SK-N-SH treated with all-trans-retinoic acid at 6 μM for 48 hours (cell line): Measurements from ENCODE around the gene THADA.

ENCODE experiments used
- ARNTL ChIP-seq: fragments of 450-650 bp; formaldehyde crosslinking; IDR thresholded peaks from 2 replicates; pipeline ENCODE4 v1.5.0; 2020; ENCODE audit warnings: low read depth, mild to moderate bottlenecking, moderate library complexity, borderline replicate concordance
- CSDC2 ChIP-seq: fragments of 250-450 bp; sonication (Bioruptor Pico); IDR thresholded peaks from 2 replicates; pipeline ENCODE4 v1.5.0; 2020; ENCODE audit warnings: mild to moderate bottlenecking, moderate library complexity
- CSRNP3 ChIP-seq: fragments of 250-450 bp; sonication (Bioruptor Pico); IDR thresholded peaks from 2 replicates; pipeline ENCODE4 v1.5.1; 2021; ENCODE audit warnings: mild to moderate bottlenecking, moderate library complexity
- ESRRG ChIP-seq: fragments of 250-450 bp; sonication (Bioruptor Pico); IDR thresholded peaks from 2 replicates; pipeline ENCODE4 v1.6.1; 2021; ENCODE audit warnings: mild to moderate bottlenecking
- GLIS3 ChIP-seq: fragments of 250-450 bp; sonication (Bioruptor Pico); IDR thresholded peaks from 2 replicates; pipeline ENCODE4 v1.5.0; 2020; ENCODE audit warnings: mild to moderate bottlenecking, moderate library complexity
- ISL1 ChIP-seq: fragments of 250-450 bp; sonication (Bioruptor Pico); IDR thresholded peaks from 2 replicates; pipeline ENCODE4 v2.1.2; 2022; ENCODE audit warnings: mild to moderate bottlenecking, moderate library complexity
- PATZ1 ChIP-seq: fragments of 250-450 bp; sonication (Bioruptor Pico); IDR thresholded peaks from 2 replicates; pipeline ENCODE4 v1.8.0; 2020; ENCODE audit warnings: mild to moderate bottlenecking, moderate library complexity, borderline replicate concordance
- POU6F1 ChIP-seq: fragments of 250-450 bp; sonication (Bioruptor Pico); IDR thresholded peaks from 2 replicates; pipeline ENCODE4 v1.8.0; 2021; ENCODE audit warnings: low read depth, mild to moderate bottlenecking, moderate library complexity, borderline replicate concordance
- RARB ChIP-seq: fragments of 250-450 bp; sonication (Bioruptor Pico); IDR thresholded peaks from 2 replicates; pipeline ENCODE4 v1.8.0; 2021; ENCODE audit warnings: mild to moderate bottlenecking, moderate library complexity
- TSHZ2 ChIP-seq: fragments of 250-450 bp; sonication (Bioruptor Pico); IDR thresholded peaks from 2 replicates; pipeline ENCODE4 v1.5.0; 2020; ENCODE audit warnings: mild to moderate bottlenecking, moderate library complexity
- ZFP30 ChIP-seq: fragments of 450-650 bp; formaldehyde crosslinking; IDR thresholded peaks from 2 replicates; pipeline ENCODE4 v1.5.0; 2022; ENCODE audit warnings: mild to moderate bottlenecking, moderate library complexity
- ZNF565 ChIP-seq: fragments of 450-650 bp; formaldehyde crosslinking; conservative IDR thresholded peaks from 2 replicates; pipeline ENCODE4 v1.5.0; 2020; ENCODE audit warnings: low read depth, mild to moderate bottlenecking, moderate library complexity
- ZNF70 ChIP-seq: fragments of 450-650 bp; formaldehyde crosslinking; IDR thresholded peaks from 2 replicates; pipeline ENCODE4 v1.5.0; 2020; ENCODE audit warnings: mild to moderate bottlenecking, moderate library complexity

GRCh38 chr2:43453179-43454170, 142.4 kb downstream of the THADA start:
- no peak for TF ChIP-seq PATZ1
- no peak for TF ChIP-seq ZFP30
- TF ChIP-seq ZNF70 (CRISPR knock-in tag) = no peak
- TF ChIP-seq CSDC2 = no peak
- no peak for TF ChIP-seq ISL1 (CRISPR knock-in tag)
- no peak for TF ChIP-seq RARB
- no peak for TF ChIP-seq ZNF565 (CRISPR knock-in tag)
- no peak for TF ChIP-seq POU6F1 (CRISPR knock-in tag)
- TF ChIP-seq CSRNP3 (CRISPR knock-in tag) = no peak
- no peak for TF ChIP-seq ARNTL (CRISPR knock-in tag)
- no peak for TF ChIP-seq GLIS3 (CRISPR knock-in tag)
- TF ChIP-seq ESRRG (CRISPR knock-in tag) = no peak
- no peak for TF ChIP-seq TSHZ2 (CRISPR knock-in tag)
